HEK293 (cell line): Measurements from ENCODE around the gene DGCR8.

ENCODE experiments used
- GLI4 ChIP-seq: fragments of 450-650 bp; formaldehyde crosslinking; IDR thresholded peaks from 2 replicates; pipeline ENCODE4 v1.5.1; 2016; ENCODE audit warnings: missing biosample characterization, missing genetic modification characterization
- SCRT2 ChIP-seq: fragments of 450-650 bp; formaldehyde crosslinking; IDR thresholded peaks from 2 replicates; pipeline ENCODE4 v1.5.1; 2016; ENCODE audit warnings: missing biosample characterization, missing genetic modification characterization
- ZFP41 ChIP-seq: fragments of 450-650 bp; formaldehyde crosslinking; IDR thresholded peaks from 2 replicates; pipeline ENCODE4 v1.5.1; 2016; ENCODE audit warnings: missing biosample characterization, missing genetic modification characterization, borderline replicate concordance
- ZNF148 ChIP-seq: fragments of 450-650 bp; formaldehyde crosslinking; IDR thresholded peaks from 2 replicates; pipeline ENCODE4 v1.5.0; 2017; ENCODE audit warnings: missing biosample characterization, missing genetic modification characterization, borderline replicate concordance
- ZNF274 ChIP-seq, 2 experiments: fragments of 200-500 bp in 1 of 2; fragments of 450-650 bp in 1 of 2; sonication (Bioruptor generic) in 1 of 2; formaldehyde crosslinking in 1 of 2; IDR thresholded peaks; 2 replicates each; pipeline versions ENCODE4 v1.5.1 to v1.6.1; 2014 to 2016; ENCODE audit warnings: borderline replicate concordance in 1 of 2, inconsistent platforms in 1 of 2, low read length in 1 of 2, missing biosample characterization in 1 of 2, missing genetic modification characterization in 1 of 2
- ZNF433 ChIP-seq: fragments of 450-650 bp; formaldehyde crosslinking; IDR thresholded peaks from 2 replicates; pipeline ENCODE4 v1.5.1; 2016; ENCODE audit warnings: missing biosample characterization, missing genetic modification characterization, low read depth
- ZNF530 ChIP-seq: fragments of 450-650 bp; formaldehyde crosslinking; IDR thresholded peaks from 2 replicates; pipeline ENCODE4 v1.5.1; 2016; ENCODE audit warnings: low read depth, missing biosample characterization, missing genetic modification characterization
- ZNF677 ChIP-seq: fragments of 450-650 bp; IDR thresholded peaks from 2 replicates; pipeline ENCODE4 v1.5.0; 2018; ENCODE audit warnings: missing biosample characterization, mild to moderate bottlenecking, missing genetic modification characterization, moderate library complexity
- TF ChIP-seq, protein P1 (sequence below): fragments of 450-650 bp; formaldehyde crosslinking; IDR thresholded peaks from 2 replicates; pipeline ENCODE4 v1.5.1; 2016; ENCODE audit warnings: missing biosample characterization, missing genetic modification characterization

DNA sequence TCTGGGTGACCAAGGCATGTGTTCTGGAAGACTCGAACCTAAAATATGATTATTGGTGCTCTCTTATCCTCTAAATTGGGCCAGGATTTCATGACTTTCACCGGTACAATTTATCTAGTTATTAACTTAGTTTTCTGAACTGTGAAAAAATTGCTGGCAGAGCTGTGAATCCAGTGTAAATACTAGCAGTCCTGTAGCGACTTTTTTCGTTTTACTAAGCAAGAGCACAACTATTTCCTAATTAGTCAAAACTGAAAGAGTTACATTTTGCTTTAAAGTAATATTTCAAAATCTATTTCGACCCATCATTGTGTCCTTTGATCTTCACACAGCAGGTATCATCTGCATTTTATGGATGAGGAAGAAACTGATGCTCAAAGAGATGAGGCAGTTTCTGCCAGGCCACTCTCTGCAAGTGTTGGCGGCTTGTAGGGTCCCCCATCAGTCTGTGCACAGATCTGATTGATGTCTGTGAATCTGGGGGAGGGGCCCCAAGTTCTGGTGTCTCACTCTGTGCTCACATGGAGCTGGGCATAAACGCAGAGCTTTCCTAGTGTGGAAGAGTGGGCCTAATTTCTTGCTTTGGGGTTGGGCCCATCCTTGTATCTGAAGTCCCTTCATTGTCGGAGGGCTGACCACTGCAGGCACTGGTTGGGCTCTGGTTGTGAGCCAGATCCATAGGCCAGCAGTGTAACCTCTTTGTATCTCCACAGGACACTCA lies 38.4 kb downstream of the DGCR8 start:
- TF ChIP-seq ZNF148 (tag by site-specific recombination) (no peak), ZNF677 (tag by site-specific recombination) (no peak), ZFP41 (tag by site-specific recombination) (no peak), ZNF530 (no peak), ZNF274 (IDR thresholded peaks at IDR 0.05; ENCODE audit: low read length) (no peak), ZNF274 (tag by site-specific recombination; IDR thresholded peaks at IDR 0.05; ENCODE audit: borderline replicate concordance) (no peak), ZNF433 (tag by site-specific recombination) (no peak), GLI4 (tag by site-specific recombination) (no peak), SCRT2 (tag by site-specific recombination) (no peak)
- TF ChIP-seq, protein P1, sequence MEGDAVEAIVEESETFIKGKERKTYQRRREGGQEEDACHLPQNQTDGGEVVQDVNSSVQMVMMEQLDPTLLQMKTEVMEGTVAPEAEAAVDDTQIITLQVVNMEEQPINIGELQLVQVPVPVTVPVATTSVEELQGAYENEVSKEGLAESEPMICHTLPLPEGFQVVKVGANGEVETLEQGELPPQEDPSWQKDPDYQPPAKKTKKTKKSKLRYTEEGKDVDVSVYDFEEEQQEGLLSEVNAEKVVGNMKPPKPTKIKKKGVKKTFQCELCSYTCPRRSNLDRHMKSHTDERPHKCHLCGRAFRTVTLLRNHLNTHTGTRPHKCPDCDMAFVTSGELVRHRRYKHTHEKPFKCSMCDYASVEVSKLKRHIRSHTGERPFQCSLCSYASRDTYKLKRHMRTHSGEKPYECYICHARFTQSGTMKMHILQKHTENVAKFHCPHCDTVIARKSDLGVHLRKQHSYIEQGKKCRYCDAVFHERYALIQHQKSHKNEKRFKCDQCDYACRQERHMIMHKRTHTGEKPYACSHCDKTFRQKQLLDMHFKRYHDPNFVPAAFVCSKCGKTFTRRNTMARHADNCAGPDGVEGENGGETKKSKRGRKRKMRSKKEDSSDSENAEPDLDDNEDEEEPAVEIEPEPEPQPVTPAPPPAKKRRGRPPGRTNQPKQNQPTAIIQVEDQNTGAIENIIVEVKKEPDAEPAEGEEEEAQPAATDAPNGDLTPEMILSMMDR (tag by site-specific recombination): no peak
